ENCODE measurements around the gene TMEFF1. TPM values are rescaled to one million over a fixed set of nuclear protein-coding genes. Genes with fewer than 3 reads are reported as not detected.

TMEFF1 gene
- total and polyA plus RNA-seq, 2 donors (not counting 1 experiment from before 2014, with no cell fraction given), result 1.1 to 2.5 TPM

GRCh38 chr9:100602342-100602801 lies 129.4 kb downstream of the TMEFF1 start:
- no peak overlapping the region for H3K4me3 ChIP-seq (replicated peaks in 1 of 4; ENCODE audit: control extremely low read depth in 1 of 4, insufficient read depth in 1 of 4, low read depth in 3 of 4, low read length in 4 of 4)
- H3K36me3 ChIP-seq (ENCODE audit: control insufficient read depth, insufficient read depth, low read length), result no peaks in the 10 kb centered on the region
- H4K20me1 ChIP-seq (ENCODE audit: control insufficient read depth, extremely low read depth, insufficient read depth, low read length), result no peaks in the 10 kb centered on the region
- H3K9ac ChIP-seq (ENCODE audit: insufficient read depth, low read length), result no peak overlapping the region
- no peaks in the 10 kb centered on the region for H3K9me3 ChIP-seq (ENCODE audit: control insufficient read depth, insufficient read depth, low read depth, low read length)
- peaks cover 2% of the 10 kb centered on the region for H3K27me3 ChIP-seq (ENCODE audit: control insufficient read depth, insufficient read depth, low read length)
- no peak overlapping the region for H2AFZ ChIP-seq (ENCODE audit: low read length)
- TF ChIP-seq EZH2 (IDR thresholded peaks at IDR 0.05; ENCODE audit: low read length, missing control alignments) (no peak), CTCF (conservative IDR thresholded peaks at IDR 0.05 in 1 of 2, IDR thresholded peaks at IDR 0.05 in 1 of 2; ENCODE audit: low read depth in 1 of 2, low read length in 2 of 2) (peak; percentile 68 to 80)
- DNase-seq (ENCODE audit: low read depth in 2 of 2), result peak; percentile 44 to 59
- no peak overlapping the region for H3K4me2 ChIP-seq (ENCODE audit: extremely low read depth, insufficient read depth, low read length)
- H3K4me1 ChIP-seq (ENCODE audit: control insufficient read depth, extremely low read depth, insufficient read depth, low read length), result no peaks in the 10 kb centered on the region
- H3K27ac ChIP-seq (ENCODE audit: insufficient read depth, low read length), result no peak overlapping the region
- no peaks in the 10 kb centered on the region for H3K79me2 ChIP-seq (ENCODE audit: control insufficient read depth, insufficient read depth, low read length)

GRCh38 chr9:100605405-100605804 lies 132.5 kb downstream of the TMEFF1 start:
- Histone ChIP-seq H3K79me2 (ENCODE audit: control insufficient read depth, insufficient read depth, low read length) (no peaks in the 10 kb centered on the region), H3K9ac (ENCODE audit: insufficient read depth, low read length) (no peak overlapping the region), H3K27ac (ENCODE audit: insufficient read depth, low read length) (no peak overlapping the region), H3K27me3 (ENCODE audit: control insufficient read depth, insufficient read depth, low read length) (no peaks in the 10 kb centered on the region), H3K4me2 (ENCODE audit: extremely low read depth, insufficient read depth, low read length) (no peak overlapping the region), H3K4me1 (ENCODE audit: control insufficient read depth, extremely low read depth, insufficient read depth, low read length) (no peaks in the 10 kb centered on the region), H3K4me3 (replicated peaks in 1 of 4; ENCODE audit: control extremely low read depth in 1 of 4, insufficient read depth in 1 of 4, low read depth in 3 of 4, low read length in 4 of 4) (no peak overlapping the region), H3K9me3 (ENCODE audit: control insufficient read depth, insufficient read depth, low read depth, low read length) (no peaks in the 10 kb centered on the region), H2AFZ (ENCODE audit: low read length) (no peak overlapping the region), H3K36me3 (ENCODE audit: control insufficient read depth, insufficient read depth, low read length) (no peaks in the 10 kb centered on the region), H4K20me1 (ENCODE audit: control insufficient read depth, extremely low read depth, insufficient read depth, low read length) (no peaks in the 10 kb centered on the region)
- DNase-seq (ENCODE audit: low read depth in 2 of 2), result no peak
- no peak for TF ChIP-seq CTCF (conservative IDR thresholded peaks at IDR 0.05 in 1 of 2, IDR thresholded peaks at IDR 0.05 in 1 of 2; ENCODE audit: low read depth in 1 of 2, low read length in 2 of 2)
- no peak for TF ChIP-seq EZH2 (IDR thresholded peaks at IDR 0.05; ENCODE audit: low read length, missing control alignments)

GRCh38 chr9:100619194-100619593 lies 146.2 kb downstream of the TMEFF1 start:
- DNase-seq (ENCODE audit: low read depth in 2 of 2), result no peak
- H3K4me1 ChIP-seq (ENCODE audit: control insufficient read depth, extremely low read depth, insufficient read depth, low read length), result no peaks in the 10 kb centered on the region
- no peaks in the 10 kb centered on the region for H4K20me1 ChIP-seq (ENCODE audit: control insufficient read depth, extremely low read depth, insufficient read depth, low read length)
- TF ChIP-seq EZH2 (IDR thresholded peaks at IDR 0.05; ENCODE audit: low read length, missing control alignments), result no peak
- TF ChIP-seq CTCF (conservative IDR thresholded peaks at IDR 0.05 in 1 of 2, IDR thresholded peaks at IDR 0.05 in 1 of 2; ENCODE audit: low read depth in 1 of 2, low read length in 2 of 2), result no peak
- H3K9ac ChIP-seq (ENCODE audit: insufficient read depth, low read length), result no peak overlapping the region
- no peak overlapping the region for H2AFZ ChIP-seq (ENCODE audit: low read length)
- no peak overlapping the region for H3K4me2 ChIP-seq (ENCODE audit: extremely low read depth, insufficient read depth, low read length)
- H3K4me3 ChIP-seq (replicated peaks in 1 of 4; ENCODE audit: control extremely low read depth in 1 of 4, insufficient read depth in 1 of 4, low read depth in 3 of 4, low read length in 4 of 4), result no peak overlapping the region
- H3K27me3 ChIP-seq (ENCODE audit: control insufficient read depth, insufficient read depth, low read length), result no peaks in the 10 kb centered on the region
- H3K27ac ChIP-seq (ENCODE audit: insufficient read depth, low read length), result no peak overlapping the region
- no peaks in the 10 kb centered on the region for H3K36me3 ChIP-seq (ENCODE audit: control insufficient read depth, insufficient read depth, low read length)
- H3K9me3 ChIP-seq (ENCODE audit: control insufficient read depth, insufficient read depth, low read depth, low read length), result no peaks in the 10 kb centered on the region
- H3K79me2 ChIP-seq (ENCODE audit: control insufficient read depth, insufficient read depth, low read length), result no peaks in the 10 kb centered on the region
